VCaP (cell line): ENCODE results near the gene TMEM37.

Experiments used
- H3K27ac ChIP-seq: fragments of 450-650 bp; 2 replicates; pipeline ENCODE4 v1.5.1; 2017
- TF ChIP-seq, protein P1 (sequence below): fragments of 450-650 bp; conservative IDR thresholded peaks from 2 replicates; pipeline ENCODE4 v1.5.1; 2017; ENCODE audit warnings: mild to moderate bottlenecking, moderate library complexity

TMEM37 gene

DNA sequence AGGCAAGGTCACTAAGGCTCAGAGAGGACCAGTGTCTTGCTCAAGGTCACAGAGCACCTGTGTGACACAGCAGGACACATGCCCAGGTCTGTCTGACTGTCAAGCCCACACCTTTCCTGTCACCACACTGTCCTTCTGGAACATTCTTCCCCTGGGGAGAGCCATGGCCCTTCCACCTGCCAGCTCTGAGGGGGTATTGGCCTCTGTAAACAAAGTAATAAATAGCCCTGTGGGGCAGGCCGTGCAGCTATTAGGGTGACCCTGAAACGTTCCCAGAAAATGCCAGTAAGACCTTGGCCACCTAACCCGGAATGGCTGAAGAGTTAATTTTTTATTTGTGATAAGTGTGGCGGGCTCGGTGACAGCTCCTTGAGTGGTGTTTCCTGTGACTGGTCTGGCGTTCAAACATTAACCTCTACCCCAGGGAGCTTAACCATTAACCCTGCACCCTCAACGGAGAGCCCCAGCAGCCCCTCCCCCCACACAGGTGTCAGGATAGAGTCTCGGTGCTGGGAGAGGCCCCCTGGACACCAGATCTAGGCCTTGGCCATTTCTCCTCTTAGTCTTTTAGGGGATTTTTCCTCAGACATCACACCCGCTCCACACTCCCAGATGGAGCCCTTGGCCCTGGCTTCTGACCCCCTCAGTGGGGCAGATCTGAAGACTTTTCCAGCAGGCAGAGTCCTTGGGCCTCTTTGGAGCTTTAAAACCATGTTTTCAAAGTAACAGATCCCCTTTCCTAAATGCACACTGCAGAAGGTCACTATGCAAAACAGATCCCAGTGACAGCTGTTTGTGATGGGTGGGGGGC is 56.0 kb downstream of the TMEM37 start:
- H3K27ac ChIP-seq = no peak overlapping the region
- TF ChIP-seq, protein P1, sequence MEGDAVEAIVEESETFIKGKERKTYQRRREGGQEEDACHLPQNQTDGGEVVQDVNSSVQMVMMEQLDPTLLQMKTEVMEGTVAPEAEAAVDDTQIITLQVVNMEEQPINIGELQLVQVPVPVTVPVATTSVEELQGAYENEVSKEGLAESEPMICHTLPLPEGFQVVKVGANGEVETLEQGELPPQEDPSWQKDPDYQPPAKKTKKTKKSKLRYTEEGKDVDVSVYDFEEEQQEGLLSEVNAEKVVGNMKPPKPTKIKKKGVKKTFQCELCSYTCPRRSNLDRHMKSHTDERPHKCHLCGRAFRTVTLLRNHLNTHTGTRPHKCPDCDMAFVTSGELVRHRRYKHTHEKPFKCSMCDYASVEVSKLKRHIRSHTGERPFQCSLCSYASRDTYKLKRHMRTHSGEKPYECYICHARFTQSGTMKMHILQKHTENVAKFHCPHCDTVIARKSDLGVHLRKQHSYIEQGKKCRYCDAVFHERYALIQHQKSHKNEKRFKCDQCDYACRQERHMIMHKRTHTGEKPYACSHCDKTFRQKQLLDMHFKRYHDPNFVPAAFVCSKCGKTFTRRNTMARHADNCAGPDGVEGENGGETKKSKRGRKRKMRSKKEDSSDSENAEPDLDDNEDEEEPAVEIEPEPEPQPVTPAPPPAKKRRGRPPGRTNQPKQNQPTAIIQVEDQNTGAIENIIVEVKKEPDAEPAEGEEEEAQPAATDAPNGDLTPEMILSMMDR = no peak
